Activated gamma-delta T cell treated with anti-CD3 and anti-CD28 coated beads, Interleukin-2, amount 50 U/mL, for 16 hours (primary cell): ENCODE data around the gene CYSRT1.

Experiments
- DNase-seq: peaks from one replicate; pipeline ENCODE4 v3.0.0-alpha.2; 2020; ENCODE audit warnings: low read depth

Gene CYSRT1, protein sequence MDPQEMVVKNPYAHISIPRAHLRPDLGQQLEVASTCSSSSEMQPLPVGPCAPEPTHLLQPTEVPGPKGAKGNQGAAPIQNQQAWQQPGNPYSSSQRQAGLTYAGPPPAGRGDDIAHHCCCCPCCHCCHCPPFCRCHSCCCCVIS

DNA sequence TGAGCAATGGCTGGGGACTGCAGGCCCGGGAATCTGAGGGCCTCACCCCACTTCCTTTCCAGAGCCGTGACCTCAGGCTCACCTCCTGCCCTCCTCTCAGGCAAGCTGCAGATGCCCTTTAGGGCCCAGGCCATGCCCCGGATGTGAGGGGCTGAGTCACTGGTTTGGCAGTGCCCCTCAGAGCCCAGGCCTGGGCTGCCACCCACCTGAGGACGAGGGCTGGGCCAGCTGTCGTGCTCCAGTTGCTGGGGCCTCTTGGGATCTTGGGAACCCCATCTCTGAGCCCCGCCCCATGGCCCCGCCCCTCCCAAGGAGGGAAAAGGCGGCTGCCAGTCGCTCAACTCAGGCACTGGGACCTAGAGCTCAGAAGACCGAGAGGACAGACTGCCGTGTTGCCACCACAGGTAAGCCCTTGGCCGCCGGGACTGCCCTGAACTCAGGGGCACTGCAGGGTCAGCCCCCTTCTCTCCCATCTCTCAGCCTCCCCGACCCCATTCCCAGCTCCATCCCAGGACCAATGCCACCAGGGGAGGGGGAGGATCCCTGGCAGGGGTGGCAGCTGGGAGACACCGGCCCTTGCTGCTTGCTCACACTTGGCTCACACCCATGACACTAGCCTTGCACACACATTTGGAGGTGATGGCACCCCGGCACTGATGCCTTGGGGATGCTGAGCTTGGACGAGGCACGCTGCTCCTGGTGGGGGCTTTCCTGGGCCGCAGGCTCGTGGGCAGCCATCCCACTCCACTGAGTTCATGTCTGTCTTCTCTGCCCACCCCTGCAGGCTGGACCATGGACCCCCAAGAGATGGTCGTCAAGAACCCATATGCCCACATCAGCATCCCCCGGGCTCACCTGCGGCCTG, at the start of gene CYSRT1:
Gene CYSRT1 (plus strand): TSS at position 345 of the 865 bp plus-strand sequence. CDS start 448 bp downstream, at position 793.
- no peak for DNase-seq

DNA sequence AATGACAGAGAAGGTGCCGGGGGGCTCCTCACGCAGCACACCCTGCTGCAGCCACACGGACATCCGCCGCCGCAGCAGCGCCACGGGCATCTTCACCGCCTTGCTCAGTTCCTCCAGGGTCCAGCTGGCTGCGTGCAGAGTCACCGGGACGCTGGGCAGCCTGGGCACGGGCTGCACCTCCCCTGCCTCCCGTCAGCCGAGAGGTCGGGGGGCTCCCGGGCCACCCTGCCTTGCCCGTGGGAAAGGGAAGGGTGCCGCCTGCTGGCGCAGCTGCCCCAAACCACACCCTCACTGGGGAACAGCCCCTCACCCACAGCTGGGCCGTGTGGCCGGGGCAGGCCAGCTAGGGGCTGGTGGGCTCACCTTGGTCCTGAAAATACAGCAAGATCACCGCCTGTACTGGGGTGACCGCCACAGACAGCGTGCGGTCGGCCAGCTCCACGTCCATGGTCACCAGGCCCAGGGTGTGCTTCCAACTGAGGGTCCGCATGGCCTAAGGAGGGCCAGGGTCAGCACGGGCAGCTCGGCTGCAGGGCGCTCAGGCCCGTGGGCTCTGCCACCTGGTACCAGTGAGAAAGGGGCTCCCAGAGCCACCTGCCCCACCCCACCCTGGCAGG, 49.5 kb upstream of the CYSRT1 start:
- DNase-seq = no peak

DNA sequence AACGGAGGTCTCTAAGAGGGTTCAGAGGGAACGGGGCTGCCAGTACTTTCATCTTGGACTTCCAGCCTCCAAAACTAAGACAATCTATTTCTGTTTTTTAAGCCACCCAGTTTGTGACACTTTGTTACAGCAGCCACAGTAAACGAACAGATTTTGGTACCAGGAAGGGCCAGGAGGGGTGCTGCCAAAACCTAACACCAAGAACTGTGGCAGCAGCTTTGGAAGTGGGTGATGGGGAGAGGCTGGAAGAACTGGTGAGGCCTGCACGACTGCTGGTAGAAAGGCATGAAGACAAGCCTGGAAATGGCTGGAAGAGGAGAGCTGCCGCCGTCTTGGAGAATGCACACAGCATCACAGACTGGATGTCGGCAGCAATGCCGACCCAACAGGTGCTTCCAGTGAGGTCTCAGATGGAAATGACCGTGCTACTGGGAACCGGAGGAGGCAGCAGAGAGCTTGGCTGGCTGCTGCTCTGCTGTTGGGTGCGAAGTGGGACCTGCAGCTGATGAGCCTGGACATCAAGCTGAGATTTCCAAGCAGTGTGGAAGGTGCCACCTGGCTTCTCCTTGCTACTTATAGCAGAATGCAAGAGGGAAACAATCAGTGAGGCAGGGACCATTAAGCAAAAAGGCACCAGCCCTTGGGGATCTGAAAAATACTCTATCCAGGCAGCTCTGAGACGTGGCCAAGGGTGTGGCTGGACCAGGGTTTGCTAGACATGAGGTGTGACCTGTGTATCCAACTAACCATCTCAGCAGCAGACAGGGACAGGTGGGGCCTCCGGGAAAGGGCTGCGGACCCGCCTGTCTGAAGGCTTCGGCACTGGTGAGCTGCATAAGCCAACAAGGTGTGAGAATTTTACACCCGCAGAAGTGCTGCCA, 48.4 kb upstream of the CYSRT1 start:
- no peak for DNase-seq

DNA sequence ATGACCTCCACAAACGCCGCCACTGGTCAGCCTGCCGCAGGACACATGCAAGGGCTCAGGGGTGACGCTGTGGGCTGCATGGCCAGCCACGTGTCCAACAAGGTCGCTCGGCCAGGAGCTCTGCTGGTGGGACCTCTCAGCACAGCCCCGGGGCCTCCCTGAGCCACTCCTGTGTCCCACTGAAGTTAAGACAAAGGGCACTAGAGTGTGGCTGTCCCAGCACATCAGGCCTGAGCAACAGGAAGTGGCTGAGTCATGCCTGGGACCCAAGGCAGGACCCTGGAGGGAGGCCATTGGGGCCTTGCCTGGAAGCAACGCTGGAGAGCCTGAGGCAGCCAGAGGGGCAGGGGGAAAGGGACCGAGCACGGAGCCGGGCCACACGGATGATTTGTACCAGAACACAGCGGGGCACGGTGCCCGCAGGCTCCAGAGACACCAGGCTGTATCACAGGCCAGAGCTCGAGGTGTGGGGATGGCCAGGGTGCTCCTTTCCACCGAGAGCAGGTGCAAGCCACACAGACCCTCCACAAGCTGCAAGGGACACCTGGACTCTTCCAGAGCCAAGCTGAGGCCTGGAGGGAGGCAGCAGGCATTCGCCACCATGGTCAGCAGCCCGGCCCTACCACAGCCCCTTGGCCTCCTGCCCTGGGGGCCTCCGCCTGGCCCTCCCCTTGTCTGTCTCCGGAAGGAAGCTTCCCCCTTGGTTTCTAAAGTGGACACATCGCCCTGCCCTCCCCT, 46.6 kb upstream of the CYSRT1 start:
- DNase-seq = no peak

DNA sequence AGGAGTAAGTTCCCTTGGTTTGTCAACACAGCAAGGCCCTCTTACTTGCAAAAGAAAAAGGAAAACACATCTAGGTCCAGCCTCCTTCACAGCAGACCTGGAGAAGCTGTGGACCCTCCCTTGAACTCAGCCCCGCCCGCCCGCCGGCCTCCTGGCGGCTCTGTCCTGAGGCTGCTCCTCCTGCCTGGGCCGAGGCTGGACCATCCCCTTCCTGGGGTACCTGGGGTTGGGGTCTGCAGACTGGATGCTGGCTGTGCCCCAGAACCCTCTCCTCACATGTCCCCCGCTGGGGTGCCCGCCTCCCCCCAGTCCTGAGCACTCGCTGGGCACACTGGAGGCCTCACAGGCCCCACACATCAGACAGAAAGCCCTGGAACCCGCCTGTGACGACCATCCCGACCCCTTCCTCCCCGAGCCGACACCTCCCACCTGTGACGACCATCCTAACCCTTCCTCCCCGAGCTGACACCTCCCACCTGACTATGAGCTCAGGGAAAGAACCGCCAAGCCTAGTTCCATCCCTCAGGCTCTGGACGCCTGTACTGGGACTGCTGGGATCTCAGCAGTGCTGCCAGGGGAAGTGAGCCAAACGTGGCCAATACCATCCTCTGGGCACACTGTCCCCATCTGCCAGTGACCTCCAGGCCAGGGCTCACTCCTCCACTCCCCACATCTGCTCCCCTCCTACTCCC, 45.9 kb upstream of the CYSRT1 start:
- DNase-seq = no peak

DNA sequence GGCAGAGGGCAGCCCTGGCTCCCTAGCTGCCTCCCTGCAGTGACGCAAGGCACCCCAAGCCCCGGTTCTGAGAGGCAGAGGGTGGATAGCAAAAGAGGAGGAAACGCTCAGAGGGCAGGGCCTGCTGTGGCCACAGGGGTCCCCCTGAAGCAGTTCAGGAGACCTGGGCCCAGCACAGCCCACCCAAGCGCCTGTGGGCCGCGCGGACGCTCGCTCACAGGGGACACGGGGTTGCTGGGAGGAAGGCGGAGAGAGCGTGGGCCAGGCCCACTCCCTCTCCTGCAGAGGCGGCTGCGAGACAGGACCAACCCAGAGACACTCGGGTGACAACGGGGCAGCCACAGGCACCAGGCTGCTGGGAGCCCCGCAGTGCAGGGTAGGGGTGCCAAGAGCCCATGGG, 45.2 kb upstream of the CYSRT1 start:
- DNase-seq = no peak

DNA sequence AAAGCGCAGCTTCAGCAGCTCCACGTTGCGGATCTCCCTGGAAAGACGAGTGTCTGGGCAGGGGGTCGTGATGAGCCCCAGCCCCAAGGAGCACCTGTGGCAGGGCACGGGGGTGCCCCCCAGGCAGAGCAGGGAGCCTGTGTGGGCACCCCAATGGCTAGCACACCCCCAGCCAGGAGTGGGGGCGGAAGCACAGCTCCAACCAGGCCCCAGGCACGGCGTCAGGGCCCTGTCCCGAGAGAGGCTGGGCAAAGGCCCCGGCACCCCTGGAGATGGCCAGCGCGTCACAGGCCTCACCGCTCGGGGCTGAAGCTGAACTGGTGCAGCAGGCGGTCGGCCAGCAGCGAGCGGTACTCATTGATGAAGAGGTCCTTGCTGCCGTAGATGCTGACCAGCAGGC, 44.5 kb upstream of the CYSRT1 start:
- no peak for DNase-seq

DNA sequence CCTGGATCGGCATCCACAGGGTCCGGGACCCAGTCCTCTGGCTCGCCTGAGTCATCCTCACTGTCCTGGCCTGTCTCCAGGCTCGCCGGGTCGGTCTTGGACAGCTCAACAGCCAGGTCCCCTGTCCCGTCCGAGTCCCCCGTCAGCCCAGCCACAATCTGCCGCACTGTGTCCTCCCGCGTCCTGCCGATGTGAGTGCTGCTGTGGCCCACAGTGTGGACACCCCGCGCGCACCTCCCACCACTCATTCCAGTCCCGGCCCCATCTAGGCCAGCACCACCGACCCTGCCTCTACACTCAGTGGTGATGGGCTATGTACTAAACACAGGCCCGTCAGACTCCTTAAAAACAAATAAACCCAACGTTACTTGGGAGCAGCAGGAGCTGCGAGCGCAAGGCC, 43.3 kb upstream of the CYSRT1 start:
- no peak for DNase-seq

DNA sequence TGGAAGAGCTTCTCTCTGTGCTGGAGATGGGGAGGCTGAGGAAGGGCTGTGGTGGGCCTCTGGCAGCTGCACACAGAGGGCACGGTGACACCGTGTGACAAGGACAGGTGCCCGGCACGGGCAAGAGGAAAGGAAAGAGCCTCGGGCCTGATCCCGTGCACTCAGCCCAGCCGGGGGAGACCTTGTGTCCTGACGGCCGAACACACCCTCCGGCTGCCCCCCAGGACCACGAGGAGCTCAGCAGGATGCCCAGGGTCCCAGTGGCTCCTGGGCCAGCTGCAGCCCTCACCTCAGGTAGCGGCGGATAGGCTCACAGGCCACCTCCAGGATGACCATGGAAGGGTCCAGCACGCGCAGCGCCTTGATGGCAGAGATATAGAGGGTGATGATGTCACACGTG, 42.1 kb upstream of the CYSRT1 start:
- DNase-seq = no peak

DNA sequence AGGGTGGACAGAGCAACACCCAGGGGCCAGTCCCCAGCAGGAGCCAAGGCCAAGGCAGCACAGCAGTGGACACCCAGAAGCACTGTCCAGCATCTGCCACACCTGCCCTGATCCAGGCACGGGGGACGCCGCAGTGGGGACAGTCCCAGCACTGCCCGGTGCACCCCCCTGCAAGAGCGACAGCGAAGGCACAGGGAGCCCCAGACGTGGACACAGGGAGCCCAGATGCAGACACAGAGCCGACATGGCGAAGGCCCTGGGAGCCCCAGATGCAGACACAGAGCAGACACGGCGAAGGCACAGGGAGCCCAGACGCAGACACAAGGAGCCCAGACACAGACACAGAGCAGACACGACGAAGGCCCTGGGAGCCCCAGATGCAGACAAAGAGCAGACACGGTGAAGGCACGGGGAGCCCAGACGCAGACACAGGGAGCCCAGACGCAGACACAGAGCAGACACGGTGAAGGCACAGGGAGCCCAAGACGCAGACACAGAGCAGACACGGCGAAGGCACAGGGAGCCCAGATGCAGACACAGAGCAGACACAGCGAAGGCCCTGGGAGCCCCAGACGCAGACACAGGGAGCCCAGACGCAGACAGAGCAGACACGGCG, 40.9 kb upstream of the CYSRT1 start:
- DNase-seq = no peak

DNA sequence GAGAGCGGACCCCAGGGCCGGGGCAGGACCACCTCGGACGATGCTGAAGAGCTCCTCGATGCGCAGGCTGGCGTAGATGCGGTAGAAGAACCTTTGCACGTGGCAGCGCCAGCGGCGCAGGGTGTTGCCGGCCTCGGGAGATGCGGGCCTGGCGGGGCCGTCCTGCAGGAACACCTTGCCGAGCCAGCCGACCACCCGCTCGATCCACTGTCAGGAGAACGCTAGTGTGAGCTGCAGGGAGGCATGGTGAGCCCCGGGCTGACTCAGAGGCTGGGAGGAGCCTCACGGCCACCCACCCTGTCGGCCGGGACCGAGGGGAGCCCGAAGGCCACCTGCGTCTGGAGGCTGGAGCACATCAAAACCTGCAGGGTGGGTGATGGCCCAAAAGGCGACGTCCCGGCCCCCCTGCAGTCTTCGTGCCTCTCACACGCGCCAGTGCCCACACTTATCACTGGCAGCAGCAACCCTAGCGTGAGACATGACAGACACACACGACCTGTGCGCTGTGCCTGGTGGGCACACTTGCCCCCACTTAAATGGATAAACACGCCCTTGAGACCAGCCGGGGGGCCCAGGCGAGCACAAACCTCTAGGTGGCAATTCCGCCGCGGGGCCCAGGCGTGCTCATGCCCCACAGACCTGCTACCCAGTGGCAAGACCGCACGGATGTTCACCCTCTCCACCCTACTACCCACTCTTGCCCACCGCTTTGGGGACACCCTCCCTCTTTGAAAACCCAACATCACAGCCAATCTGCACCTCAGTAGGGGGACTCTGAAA, 39.9 kb upstream of the CYSRT1 start:
- no peak for DNase-seq

DNA sequence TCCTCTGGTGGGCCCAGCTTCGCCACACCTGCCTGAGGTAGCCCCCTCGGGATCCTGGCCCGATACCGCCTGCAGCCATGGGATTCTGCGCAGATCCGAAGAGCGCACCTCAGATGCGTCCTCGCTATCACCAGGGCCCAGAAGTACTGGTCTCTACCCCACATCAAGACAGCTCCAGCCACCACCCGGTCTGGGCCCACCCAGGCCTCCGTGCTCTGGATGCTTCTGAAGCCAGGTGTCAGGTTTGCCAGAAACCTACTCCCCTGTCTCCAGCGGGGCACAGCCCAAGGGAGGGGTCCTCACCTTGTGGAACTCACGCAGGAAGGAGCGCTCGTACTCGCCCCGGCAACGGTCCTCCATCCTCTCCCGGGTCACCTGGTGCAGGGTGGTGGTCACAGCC, 39.1 kb upstream of the CYSRT1 start:
- no peak for DNase-seq

DNA sequence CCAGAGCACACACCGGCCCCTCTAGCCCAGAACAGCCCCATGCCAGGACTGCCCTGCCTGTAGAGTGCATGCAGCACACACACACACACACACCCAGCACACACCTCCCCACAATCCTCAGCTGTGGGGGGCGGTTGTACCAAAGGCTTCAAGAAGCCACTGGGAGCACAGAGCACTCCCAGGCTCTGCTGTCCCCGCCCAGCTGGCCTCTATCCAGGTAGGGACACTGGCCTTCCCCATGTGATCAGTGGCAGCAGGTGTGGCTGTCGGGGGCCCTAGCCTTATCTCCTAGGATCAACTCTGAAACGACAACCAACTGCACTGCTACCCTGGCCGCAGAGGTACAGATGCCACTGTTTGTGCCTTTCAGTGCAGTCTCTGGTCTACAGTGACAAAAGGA, 38.6 kb upstream of the CYSRT1 start:
- DNase-seq = no peak

DNA sequence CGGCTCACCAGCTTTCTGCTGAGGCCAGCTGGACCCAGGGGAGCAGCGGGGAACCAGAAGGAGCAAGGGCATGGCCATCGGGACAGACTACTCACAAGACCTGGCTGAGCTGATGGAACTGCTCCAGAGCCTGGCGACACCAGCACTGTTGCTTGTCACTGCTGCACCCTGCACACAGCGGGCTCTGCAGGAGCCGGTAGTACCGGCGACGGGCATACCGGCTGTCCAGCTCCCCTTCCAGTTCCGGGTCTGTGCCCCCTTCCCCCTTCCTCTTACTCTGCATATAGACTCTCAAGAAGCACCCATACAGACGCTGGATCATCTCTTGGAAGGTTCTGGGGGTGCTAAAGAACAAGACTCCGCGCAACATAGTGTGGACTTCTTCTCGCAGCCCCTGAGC, 37.6 kb upstream of the CYSRT1 start:
- DNase-seq = no peak

DNA sequence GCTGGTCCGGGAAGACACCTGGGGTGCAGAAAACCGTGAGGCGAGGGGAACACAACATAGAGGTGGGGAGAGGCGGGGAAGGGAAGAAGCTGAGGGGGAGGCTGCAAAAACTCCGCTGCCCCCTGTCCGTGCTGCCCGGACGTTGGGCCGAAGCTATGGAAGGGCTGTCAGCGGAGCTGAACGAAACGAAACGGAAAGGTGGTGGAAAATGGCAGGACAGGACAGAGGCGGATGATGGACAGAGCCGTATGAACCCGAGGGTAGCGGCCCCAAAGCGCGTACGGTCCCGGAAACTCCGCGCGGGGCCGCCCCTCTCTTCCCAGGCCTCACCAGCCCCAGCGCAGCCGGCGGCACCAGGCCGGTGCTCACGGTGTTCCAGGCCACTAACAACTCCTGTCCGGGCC, 36.9 kb upstream of the CYSRT1 start:
- no peak for DNase-seq

DNA sequence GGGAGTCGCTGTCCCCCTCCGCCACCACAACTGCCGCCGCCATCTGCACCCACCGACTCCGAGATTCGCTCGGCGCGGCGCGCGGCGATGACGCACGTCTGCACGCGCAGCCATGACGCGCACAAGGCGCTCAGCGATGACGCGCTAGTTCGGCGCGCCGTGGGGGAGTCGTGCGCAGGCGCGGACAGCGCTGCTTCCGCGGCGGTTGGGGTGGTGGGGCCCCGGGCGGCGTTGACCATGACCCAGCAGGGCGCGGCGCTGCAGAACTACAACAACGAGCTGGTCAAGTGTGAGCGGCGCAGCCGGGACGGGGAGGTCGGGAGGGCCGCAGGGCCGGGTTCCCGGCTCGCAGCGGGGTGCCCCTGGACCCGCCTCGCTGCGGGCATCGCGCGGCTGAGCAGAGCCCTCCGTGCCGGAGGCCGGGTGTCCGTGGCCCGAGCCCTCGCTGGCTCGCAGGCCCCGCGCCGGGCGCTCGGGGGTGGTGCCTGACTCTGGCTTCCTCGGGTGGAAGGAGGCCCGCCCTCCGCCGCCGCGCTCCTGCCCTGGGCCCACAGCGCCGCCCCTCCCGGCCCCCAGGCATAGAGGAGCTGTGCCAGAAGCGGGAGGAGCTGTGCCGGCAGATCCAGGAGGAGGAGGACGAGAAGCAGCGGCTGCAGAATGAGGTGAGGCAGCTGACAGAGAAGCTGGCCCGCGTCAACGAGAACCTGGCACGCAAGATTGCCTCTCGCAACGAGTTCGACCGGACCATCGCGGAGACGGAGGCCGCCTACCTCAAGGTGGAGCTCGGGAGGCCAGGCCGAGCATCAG, 36.3 kb upstream of the CYSRT1 start, which contains the start of the genes ANAPC2 and SSNA1:
Gene ANAPC2 (minus strand): TSS at position 71 of the 807 bp plus-strand sequence. CDS start 28 bp downstream, at position 43.
Gene SSNA1 (plus strand): TSS at position 187 of the 807 bp plus-strand sequence. CDS start 51 bp downstream, at position 238.
- peak; percentile 87 for DNase-seq

DNA sequence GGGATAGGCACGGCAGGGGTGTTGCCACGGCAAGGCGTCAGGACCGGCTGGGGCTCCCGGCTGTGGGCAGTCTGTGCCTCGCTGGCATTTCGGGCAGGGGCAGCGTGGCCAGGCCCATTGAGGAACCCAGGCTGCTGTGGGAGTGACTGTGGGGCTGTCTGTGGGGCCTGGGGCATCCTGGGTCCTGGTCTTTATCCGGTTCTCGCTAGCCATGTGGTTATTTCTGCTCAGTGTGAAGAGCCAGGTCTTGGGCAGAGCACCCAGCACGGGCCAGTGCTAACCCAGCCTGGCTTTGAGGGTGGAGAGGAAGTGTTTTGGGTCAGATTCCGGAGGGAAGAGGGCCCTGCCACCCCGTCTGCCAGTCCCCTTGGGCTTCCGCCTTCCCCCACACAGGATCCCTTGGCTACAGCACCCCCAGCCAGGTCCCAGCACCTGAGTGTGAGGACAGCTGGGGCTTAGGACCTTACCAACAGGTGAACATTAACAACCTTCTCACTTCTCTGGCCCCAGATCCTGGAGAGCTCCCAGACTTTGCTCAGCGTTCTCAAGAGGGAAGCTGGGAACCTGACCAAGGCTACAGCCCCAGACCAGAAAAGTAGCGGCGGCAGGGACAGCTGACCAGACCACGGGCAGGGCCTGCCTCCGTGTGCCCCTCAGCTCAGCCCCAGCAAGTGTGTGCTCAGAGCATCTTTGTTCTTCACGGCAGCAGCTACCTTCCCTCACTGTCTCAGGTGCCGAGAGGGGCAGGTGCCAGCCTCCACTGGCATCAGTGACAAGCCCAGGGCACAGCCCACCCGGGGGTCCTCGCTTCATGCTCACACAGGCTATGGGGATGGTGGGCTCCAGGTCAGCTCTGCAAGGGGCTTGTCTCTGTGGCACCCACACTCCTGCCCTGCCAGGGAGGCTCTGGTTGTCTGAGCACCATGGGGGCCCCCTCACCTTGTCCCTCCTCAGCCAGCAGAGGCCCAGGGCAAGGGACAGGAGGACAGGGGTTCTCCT, 35.4 kb upstream of the CYSRT1 start:
- DNase-seq = no peak
